Adrenal gland (tissue), 12 donors: Measurements from ENCODE around the gene P2RX6. TPM values are rescaled to one million over a fixed set of nuclear protein-coding genes. Genes with fewer than 3 reads are reported as not detected.
A peak's percentile ranks its signal among the peaks of the same experiment; 100 is the strongest.

Experiments used
- DNase-seq, 7 donors: peaks; one replicate each; pipeline ENCODE4 v3.0.0-alpha.2; 2019 to 2020
- H3K27ac ChIP-seq, 5 donors: fragments of 200-600 bp; sonication (generic) in 4 of 5; 1 replicate in 3 of 5; 2 replicates in 2 of 5; pipeline versions ENCODE4 v1.5.1 to v1.8.0; 2016 to 2020; ENCODE audit warnings: mild to moderate bottlenecking in 1 of 5
- H3K27me3 ChIP-seq: fragments of 200-600 bp; 2 replicates; pipeline ENCODE4 v1.8.0; 2021
- H3K36me3 ChIP-seq, 2 donors: fragments of 200-600 bp; replicated peaks in 1 of 2; 1 replicate in 1 of 2; 2 replicates in 1 of 2; pipeline versions ENCODE4 v1.5.1 to v1.8.0; 2018 to 2022
- H3K4me1 ChIP-seq, 2 donors: fragments of 200-600 bp; replicated peaks in 1 of 2; 1 replicate in 1 of 2; 2 replicates in 1 of 2; pipeline versions ENCODE4 v1.5.1 to v1.8.0; 2018 to 2021
- H3K4me3 ChIP-seq, 4 donors: fragments of 200-600 bp; sonication (generic) in 3 of 4; one replicate each; pipeline ENCODE4 v1.5.1; 2016 to 2018
- H3K9me3 ChIP-seq, 3 donors: fragments of 200-600 bp; sonication (generic) in 1 of 3; replicated peaks in 1 of 3; 1 replicate in 2 of 3; 2 replicates in 1 of 3; pipeline versions ENCODE4 v1.5.1 to v1.8.0; 2016 to 2021
- CTCF ChIP-seq, 6 experiments: fragments of 450-650 bp in 4 of 6; fragments of 200-600 bp in 2 of 6; sonication (generic) in 1 of 6; IDR thresholded peaks; 1 replicate in 5 of 6; 2 replicates in 1 of 6; pipeline versions ENCODE4 v1.5.1 to v1.8.0; 2016 to 2021; ENCODE audit warnings: antibody characterized with exemption in 6 of 6, mild to moderate bottlenecking in 2 of 6, moderate library complexity in 1 of 6
- POLR2A ChIP-seq, 2 donors: fragments of 450-650 bp; IDR thresholded peaks; one replicate each; pipeline ENCODE4 v1.6.1; 2017; ENCODE audit warnings: antibody characterized with exemption in 2 of 2, mild to moderate bottlenecking in 2 of 2, moderate library complexity in 1 of 2
- WGBS, 4 donors: extraction: QIAGEN DNeasy Blood & Tissue Kit in 2 of 4; methylation state at CpG; one replicate each; pipeline versions ENCODE4 v1.1.5 to v1.1.7; 2013 to 2017; 5-methylcytosine and 5-hydroxymethylcytosine counted together
- intact Hi-C, 2 donors: fragments of 100-400 bp; cut with DNase I; formaldehyde crosslinking; loops; one replicate each; pipeline versions ENCODE4 v1.14.1 to v1.15.0; 2022 to 2023
- polyA plus RNA-seq, 3 donors: library from polyadenylated mRNA; stranded (reverse); fragments of 200-250 nt in 2 of 3; fragments of 350-450 nt in 1 of 3; fragmentation: Illumina TruSeq in 1 of 3; extraction: RNeasy Lipid Tissue Mini Kit (QIAGEN cat#74804) in 1 of 3; gene quantifications; one replicate each; pipeline ENCODE4 v1.2.3, GENCODE V29; 2013 to 2014
- total RNA-seq, 9 donors: library from RNA; depleted of rRNA in 4 of 9; stranded (reverse); fragments of >200 nt in 4 of 9; fragments of 120-200 nt in 1 of 9; fragmentation: NEBNext Ultra II Directional in 1 of 9; extraction: Animal tissue kit (Norgen Biotek cat#: 25700) in 1 of 9; gene quantifications; one replicate each; pipeline versions ENCODE4 v1.1.0 to v1.2.4, GENCODE V29; 2013 to 2023
- donor health status: healthy with polysubstance abuse.
- donor health status: Bipolar disorder and iron deficiency.
- donor health status: DM: yes; HTN: yes; CAD: no.
- donor health status: DM: no; HTN: no; CAD: no.
- donor health status: DM: no; HTN: no; CAD: no.
- donor health status: DM: yes; HTN: yes; CAD: no.

P2RX6 gene
- total and polyA plus RNA-seq, 12 donors = 1.7 to 11.9 (median 4.4) TPM

- no peaks in the 10 kb centered on the region for H3K27me3 ChIP-seq
- WGBS, 4 donors = 83 to 90% (median 87%) methylated on average over 2 to 4 of the region's 4 CpGs
Measured at GRCh38 chr22:21018314-21018713, 3.3 kb downstream of the P2RX6 start.

GRCh38 chr22:21020802-21021429, 6.0 kb downstream of the P2RX6 start:
- H3K4me3 ChIP-seq = no peak overlapping the region
- intact Hi-C loops = no loop called here
- DNase-seq = no peak
- H3K36me3 ChIP-seq = no peaks in the 10 kb centered on the region
- no peaks in the 10 kb centered on the region for H3K27me3 ChIP-seq
- WGBS, 4 donors = 59 to 68% (median 63%) methylated on average over 7 of the region's 7 CpGs
- TF ChIP-seq CTCF (IDR thresholded peaks at IDR 0.05) = peak in 2 of 6 experiments; percentile 33
- TF ChIP-seq POLR2A (IDR thresholded peaks at IDR 0.05) = no peak
- no peak overlapping the region for H3K27ac ChIP-seq
- H3K4me1 ChIP-seq = no peaks in the 10 kb centered on the region
- H3K9me3 ChIP-seq = no peaks in the 10 kb centered on the region

More at GRCh38 chr22:21018314-21018713, 3.3 kb downstream of the P2RX6 start:
- Histone ChIP-seq H3K27ac (no peak overlapping the region), H3K9me3 (no peaks in the 10 kb centered on the region), H3K4me1 (peaks cover 15 to 17% of the 10 kb centered on the region in 2 donors), H3K4me3 (no peak overlapping the region), H3K36me3 (no peaks in the 10 kb centered on the region)
- no peak for TF ChIP-seq CTCF (IDR thresholded peaks at IDR 0.05)
- no peak for TF ChIP-seq POLR2A (IDR thresholded peaks at IDR 0.05)
- intact Hi-C loops = no loop called here
- no peak for DNase-seq

- 73 to 100% (median 80%) methylated on average over 3 to 10 of the region's 10 CpGs for WGBS, 4 donors
Measured at GRCh38 chr22:21022507-21022906, 7.5 kb downstream of the P2RX6 start.

More at GRCh38 chr22:21022507-21022906, 7.5 kb downstream of the P2RX6 start:
- no peaks in the 10 kb centered on the region for H3K9me3 ChIP-seq
- no peak overlapping the region for H3K4me3 ChIP-seq
- H3K36me3 ChIP-seq = no peaks in the 10 kb centered on the region
- no peaks in the 10 kb centered on the region for H3K4me1 ChIP-seq
- no peak overlapping the region for H3K27ac ChIP-seq
- DNase-seq = no peak
- intact Hi-C loops = no loop called here
- TF ChIP-seq POLR2A (IDR thresholded peaks at IDR 0.05) = no peak
- no peak for TF ChIP-seq CTCF (IDR thresholded peaks at IDR 0.05)
- H3K27me3 ChIP-seq = no peaks in the 10 kb centered on the region
